BE2C (cell line): Measurements from ENCODE around the gene TUBB2B.

Experiments
- DNase-seq: peaks from one replicate; pipeline ENCODE4 v3.0.0-alpha.2; 2020
- H3K27me3 ChIP-seq: fragments of 250-450 bp; sonication (Bioruptor Pico); 2 replicates; pipeline ENCODE4 v1.5.1; 2020; ENCODE audit warnings: mild to moderate bottlenecking
- H3K36me3 ChIP-seq: fragments of 250-450 bp; sonication (Bioruptor Pico); 2 replicates; pipeline ENCODE4 v1.5.1; 2020; ENCODE audit warnings: mild to moderate bottlenecking
- H3K4me1 ChIP-seq: fragments of 250-450 bp; sonication (Bioruptor Pico); 2 replicates; pipeline ENCODE4 v1.5.1; 2020
- H3K4me3 ChIP-seq: 2 replicates; pipeline ENCODE4 v1.5.1; 2011; ENCODE audit warnings: low read depth, low read length
- H3K9me3 ChIP-seq: fragments of 250-450 bp; sonication (Bioruptor Pico); 2 replicates; pipeline ENCODE4 v1.5.1; 2020
- TF ChIP-seq, protein P1 (sequence below): IDR thresholded peaks from 2 replicates; pipeline ENCODE4 v1.5.1; 2012; ENCODE audit warnings: mild to moderate bottlenecking, low read depth, low read length

The TUBB2B gene

DNA sequence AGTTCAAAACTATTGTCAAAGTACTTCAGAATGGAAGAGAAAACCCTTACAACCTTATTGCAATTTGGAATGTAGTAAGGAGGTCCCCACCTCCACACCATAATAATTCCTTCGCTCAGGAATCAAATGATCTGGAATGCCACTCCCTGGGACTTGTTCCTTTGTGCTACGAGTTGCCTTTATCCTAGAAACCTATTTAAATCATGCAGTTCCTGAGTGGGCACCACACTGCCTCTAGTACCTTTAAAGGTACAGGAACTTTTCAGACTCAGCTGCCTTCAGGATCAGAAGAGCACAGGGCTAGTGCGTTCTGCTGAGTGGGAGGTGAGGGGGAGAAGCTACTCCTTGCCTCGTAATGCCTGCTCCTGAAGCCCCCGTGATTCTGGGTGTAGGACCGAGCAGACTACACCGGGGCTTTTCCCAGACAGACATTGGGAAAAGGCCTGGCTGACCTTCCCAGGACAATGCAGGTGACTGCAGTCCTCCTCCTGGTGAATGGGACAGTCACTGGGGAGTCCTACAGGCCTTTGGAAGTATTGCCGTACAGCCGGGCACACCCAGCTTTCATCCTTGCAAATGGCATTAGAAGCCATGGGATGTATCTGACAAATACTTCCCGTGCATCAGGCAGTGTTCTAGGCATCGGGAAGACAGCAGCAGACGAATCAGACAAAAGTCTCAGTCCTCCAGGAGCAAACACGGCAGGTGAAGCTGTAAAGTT lies 11.8 kb upstream of the TUBB2B start:
- H3K9me3 ChIP-seq = no peaks in the 10 kb centered on the region
- no peak overlapping the region for H3K4me3 ChIP-seq

DNA sequence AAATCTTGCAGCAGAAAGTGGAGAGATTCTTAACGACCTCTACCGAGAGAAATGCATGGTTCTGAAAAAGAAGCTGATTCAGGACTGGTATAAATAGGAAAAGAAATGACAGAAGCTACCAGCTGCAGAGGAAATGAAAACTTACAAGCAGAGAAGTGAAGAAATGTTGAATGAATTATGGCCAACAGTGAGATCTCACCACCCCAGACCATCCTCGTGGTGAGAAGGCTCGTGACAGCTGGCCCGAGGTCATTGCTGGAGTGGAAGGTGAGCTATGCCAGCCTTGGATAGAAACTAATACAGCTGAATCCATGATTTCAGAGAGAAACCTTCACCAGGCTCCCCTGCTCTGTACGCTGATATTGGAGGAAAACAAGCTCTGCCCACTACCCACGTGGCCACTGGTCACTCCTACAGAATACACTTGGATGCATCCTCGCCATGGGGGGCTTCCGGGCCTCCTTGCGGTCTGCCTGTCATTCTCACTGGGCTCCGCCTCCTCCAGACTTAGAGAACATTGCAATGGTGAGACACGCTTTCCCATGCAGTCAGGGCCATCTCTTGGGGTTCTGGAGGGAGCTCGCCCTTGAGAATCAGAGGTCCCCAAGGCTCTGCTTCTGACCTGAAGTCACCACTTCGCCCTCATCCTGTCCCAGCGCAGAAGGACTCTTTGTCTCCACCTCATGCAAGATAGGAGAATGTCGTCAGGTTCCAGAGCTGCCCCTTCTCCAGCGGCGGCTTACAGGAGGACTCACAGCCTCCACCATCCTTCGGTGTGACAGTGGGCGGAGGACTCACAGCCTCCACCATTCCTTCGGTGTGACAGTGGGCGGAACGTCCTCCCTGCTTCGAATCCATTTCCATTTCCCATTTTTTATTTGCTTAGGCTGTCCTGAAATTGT lies 10.6 kb upstream of the TUBB2B start:
- no peak for DNase-seq
- TF ChIP-seq, protein P1, sequence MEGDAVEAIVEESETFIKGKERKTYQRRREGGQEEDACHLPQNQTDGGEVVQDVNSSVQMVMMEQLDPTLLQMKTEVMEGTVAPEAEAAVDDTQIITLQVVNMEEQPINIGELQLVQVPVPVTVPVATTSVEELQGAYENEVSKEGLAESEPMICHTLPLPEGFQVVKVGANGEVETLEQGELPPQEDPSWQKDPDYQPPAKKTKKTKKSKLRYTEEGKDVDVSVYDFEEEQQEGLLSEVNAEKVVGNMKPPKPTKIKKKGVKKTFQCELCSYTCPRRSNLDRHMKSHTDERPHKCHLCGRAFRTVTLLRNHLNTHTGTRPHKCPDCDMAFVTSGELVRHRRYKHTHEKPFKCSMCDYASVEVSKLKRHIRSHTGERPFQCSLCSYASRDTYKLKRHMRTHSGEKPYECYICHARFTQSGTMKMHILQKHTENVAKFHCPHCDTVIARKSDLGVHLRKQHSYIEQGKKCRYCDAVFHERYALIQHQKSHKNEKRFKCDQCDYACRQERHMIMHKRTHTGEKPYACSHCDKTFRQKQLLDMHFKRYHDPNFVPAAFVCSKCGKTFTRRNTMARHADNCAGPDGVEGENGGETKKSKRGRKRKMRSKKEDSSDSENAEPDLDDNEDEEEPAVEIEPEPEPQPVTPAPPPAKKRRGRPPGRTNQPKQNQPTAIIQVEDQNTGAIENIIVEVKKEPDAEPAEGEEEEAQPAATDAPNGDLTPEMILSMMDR = no peak
- peaks cover 7% of the 10 kb centered on the region for H3K4me1 ChIP-seq
- H3K36me3 ChIP-seq = no peaks in the 10 kb centered on the region
- H3K4me3 ChIP-seq = no peak overlapping the region
- H3K27me3 ChIP-seq = no peaks in the 10 kb centered on the region
- no peaks in the 10 kb centered on the region for H3K9me3 ChIP-seq

More for the DNA sequence above, 11.8 kb upstream of the TUBB2B start:
- TF ChIP-seq, protein P1 = peak; percentile 41
- H3K27me3 ChIP-seq = no peaks in the 10 kb centered on the region
- H3K36me3 ChIP-seq = no peaks in the 10 kb centered on the region
- DNase-seq = peak; percentile 24
- H3K4me1 ChIP-seq = no peaks in the 10 kb centered on the region

GRCh38 chr6:3236005-3236404 lies 8.6 kb upstream of the TUBB2B start:
- Histone ChIP-seq H3K9me3 (no peaks in the 10 kb centered on the region), H3K36me3 (no peaks in the 10 kb centered on the region), H3K4me1 (peaks cover 7% of the 10 kb centered on the region), H3K4me3 (no peak overlapping the region), H3K27me3 (no peaks in the 10 kb centered on the region)
- DNase-seq = no peak
- TF ChIP-seq, protein P1 = no peak

DNA sequence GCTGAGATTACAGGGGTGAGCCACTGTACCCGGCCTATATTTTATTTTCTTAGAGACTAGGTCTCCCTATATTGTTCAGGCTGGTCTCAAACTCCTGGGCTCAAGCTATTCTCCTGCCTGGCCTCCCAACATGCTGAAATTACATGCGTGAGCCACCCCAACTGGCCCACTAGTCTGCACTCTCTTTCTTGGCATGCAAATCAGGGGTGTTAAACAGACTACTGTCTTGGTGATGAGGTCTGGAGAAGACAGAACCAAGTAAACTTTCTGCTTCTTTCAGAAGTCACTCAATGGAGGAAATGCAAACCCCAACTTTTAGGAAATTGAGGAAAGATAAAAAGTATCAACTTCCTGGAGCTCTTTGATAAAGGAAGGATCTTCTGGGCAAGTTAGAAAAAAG lies 8.0 kb upstream of the TUBB2B start:
- Histone ChIP-seq H3K36me3 (no peaks in the 10 kb centered on the region), H3K4me3 (no peak overlapping the region), H3K27me3 (no peaks in the 10 kb centered on the region), H3K4me1 (peaks cover 7% of the 10 kb centered on the region), H3K9me3 (no peaks in the 10 kb centered on the region)
- TF ChIP-seq, protein P1 = no peak
- no peak for DNase-seq

GRCh38 chr6:3233904-3234303 lies 6.5 kb upstream of the TUBB2B start:
- H3K4me1 ChIP-seq = peaks cover 12% of the 10 kb centered on the region
- TF ChIP-seq, protein P1 = no peak
- no peaks in the 10 kb centered on the region for H3K9me3 ChIP-seq
- peaks cover 11% of the 10 kb centered on the region for H3K27me3 ChIP-seq
- no peak overlapping the region for H3K4me3 ChIP-seq
- no peak for DNase-seq
- no peaks in the 10 kb centered on the region for H3K36me3 ChIP-seq

GRCh38 chr6:3233321-3233720 lies 5.9 kb upstream of the TUBB2B start:
- Histone ChIP-seq H3K4me1 (peaks cover 12% of the 10 kb centered on the region), H3K27me3 (peaks cover 13% of the 10 kb centered on the region)
- no peak for DNase-seq

More at GRCh38 chr6:3233321-3233720, 5.9 kb upstream of the TUBB2B start:
- Histone ChIP-seq H3K4me3 (no peak overlapping the region; the same call in 1 of the 2 replicates), H3K9me3 (no peaks in the 10 kb centered on the region), H3K36me3 (no peaks in the 10 kb centered on the region)
- TF ChIP-seq, protein P1 = no peak
